ENCODE data around the gene KIF5A. TPM values are rescaled to one million over a fixed set of nuclear protein-coding genes. Genes with fewer than 3 reads are reported as not detected.
"Not testable (repeated sequence)": the region's sequence is repeated elsewhere in the genome, so short reads cannot be mapped to it uniquely, and the experiment has no call there.

Gene KIF5A
- polyA plus RNA-seq, 3 donors: 0.01 TPM; not detected in 2

DNA sequence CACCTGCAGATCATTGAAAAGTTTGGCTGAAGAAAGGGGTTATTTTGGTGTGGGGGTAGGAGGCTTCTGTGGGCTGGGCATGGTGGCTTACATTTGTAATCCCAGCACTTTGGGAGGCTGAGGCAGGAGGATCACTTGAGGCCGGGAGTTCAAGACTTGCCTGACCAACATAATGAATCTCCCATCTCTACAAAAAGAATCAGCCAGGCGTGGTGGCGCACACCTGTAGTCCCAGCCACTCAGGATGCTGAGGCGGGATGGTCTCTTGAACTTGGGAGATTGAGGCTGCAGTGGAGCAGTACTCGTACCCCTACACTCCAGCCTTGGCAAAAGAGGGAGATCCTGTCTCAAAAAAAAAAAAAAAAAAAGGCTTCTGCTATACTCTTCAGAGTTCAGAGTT lies 36.6 kb upstream of the KIF5A start:
- no peak for DNase-seq
- no CpG with 5 or more reads among the region's 5 CpGs for WGBS (ENCODE audit: insufficient coverage)
- TF ChIP-seq, protein P1, sequence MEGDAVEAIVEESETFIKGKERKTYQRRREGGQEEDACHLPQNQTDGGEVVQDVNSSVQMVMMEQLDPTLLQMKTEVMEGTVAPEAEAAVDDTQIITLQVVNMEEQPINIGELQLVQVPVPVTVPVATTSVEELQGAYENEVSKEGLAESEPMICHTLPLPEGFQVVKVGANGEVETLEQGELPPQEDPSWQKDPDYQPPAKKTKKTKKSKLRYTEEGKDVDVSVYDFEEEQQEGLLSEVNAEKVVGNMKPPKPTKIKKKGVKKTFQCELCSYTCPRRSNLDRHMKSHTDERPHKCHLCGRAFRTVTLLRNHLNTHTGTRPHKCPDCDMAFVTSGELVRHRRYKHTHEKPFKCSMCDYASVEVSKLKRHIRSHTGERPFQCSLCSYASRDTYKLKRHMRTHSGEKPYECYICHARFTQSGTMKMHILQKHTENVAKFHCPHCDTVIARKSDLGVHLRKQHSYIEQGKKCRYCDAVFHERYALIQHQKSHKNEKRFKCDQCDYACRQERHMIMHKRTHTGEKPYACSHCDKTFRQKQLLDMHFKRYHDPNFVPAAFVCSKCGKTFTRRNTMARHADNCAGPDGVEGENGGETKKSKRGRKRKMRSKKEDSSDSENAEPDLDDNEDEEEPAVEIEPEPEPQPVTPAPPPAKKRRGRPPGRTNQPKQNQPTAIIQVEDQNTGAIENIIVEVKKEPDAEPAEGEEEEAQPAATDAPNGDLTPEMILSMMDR (IDR thresholded peaks at IDR 0.05): no peak
- Mint-ChIP-seq H3K4me3 (no peak overlapping the region), H3K9me3 (peaks cover 0 to 1% (median 0%) of the 10 kb centered on the region in 7 donors), H3K27ac (peak overlapping the region in 2 of 7 donors; percentile 11 to 73), H3K4me1 (peaks cover 7% of the 10 kb centered on the region), H3K36me3 (peaks cover 82 to 94% of the 10 kb centered on the region in 2 donors), H3K27me3 (ENCODE audit: low read depth in 3 of 3) (no peaks in the 10 kb centered on the region)
- Histone ChIP-seq H4K20me1 (ENCODE audit: insufficient read depth, low read length) (peaks cover 38% of the 10 kb centered on the region), H3K9ac (ENCODE audit: insufficient read depth, low read length, poor library complexity, severe bottlenecking) (no peak overlapping the region), H2AFZ (ENCODE audit: insufficient read depth, low read depth, low read length, poor library complexity, severe bottlenecking) (no peak overlapping the region), H3K27ac (ENCODE audit: low read depth in 1 of 2, low read length in 2 of 2) (no peak overlapping the region), H3K4me2 (replicated peaks; ENCODE audit: extremely low read depth, low read length, poor library complexity, severe bottlenecking) (no peak overlapping the region), H3K4me3 (replicated peaks in 1 of 3; ENCODE audit: low read depth in 2 of 3, low read length in 3 of 3) (no peak overlapping the region), H3K4me1 (ENCODE audit: control insufficient read depth in 1 of 2, insufficient read depth in 2 of 2, low read length in 2 of 2) (peaks cover 4% of the 10 kb centered on the region in 2 donors), H3K9me3 (replicated peaks in 1 of 2; ENCODE audit: control insufficient read depth in 1 of 2, insufficient read depth in 1 of 2, low read length in 2 of 2) (no peaks in the 10 kb centered on the region), H3K27me3 (ENCODE audit: control insufficient read depth in 2 of 2, insufficient read depth in 2 of 2, low read length in 2 of 2) (no peaks in the 10 kb centered on the region), H3K36me3 (replicated peaks in 1 of 2; ENCODE audit: control insufficient read depth in 1 of 2, insufficient read depth in 2 of 2, low read length in 2 of 2) (peaks cover 79 to 94% of the 10 kb centered on the region in 2 donors), H3K79me2 (ENCODE audit: insufficient read depth, low read length) (peaks cover 19% of the 10 kb centered on the region)
- intact Hi-C loops (cut with micrococcal nuclease): no loop called here

DNA sequence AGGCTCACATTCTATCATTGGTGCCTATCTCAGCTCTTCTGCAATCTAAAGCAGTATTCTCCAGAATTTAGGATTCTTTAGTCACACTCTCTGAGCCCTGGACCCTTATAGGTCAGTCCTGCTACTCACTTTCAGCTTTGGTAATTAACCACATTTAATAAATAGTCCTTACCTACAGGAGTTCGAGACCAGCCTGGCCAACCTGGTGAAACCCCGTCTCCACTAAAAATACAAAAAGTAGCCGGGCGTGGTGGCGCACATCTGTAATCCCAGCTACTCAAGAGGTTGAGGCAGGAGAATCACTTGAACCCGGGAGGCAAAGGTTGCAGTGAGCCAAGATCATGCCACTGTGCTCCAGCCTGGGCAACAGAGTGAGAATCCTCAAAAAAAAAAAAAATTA lies 36.2 kb upstream of the KIF5A start:
- Mint-ChIP-seq H3K27ac (peak overlapping the region in 1 of 7 donors; percentile 73), H3K4me1 (peaks cover 11% of the 10 kb centered on the region), H3K36me3 (peaks cover 81 to 90% of the 10 kb centered on the region in 2 donors)
- intact Hi-C loops (cut with micrococcal nuclease); H3K27me3 ChIP-seq (ENCODE audit: control insufficient read depth in 2 of 2, insufficient read depth in 2 of 2, low read length in 2 of 2); H3K9ac ChIP-seq (ENCODE audit: insufficient read depth, low read length, poor library complexity, severe bottlenecking); H3K9me3 Mint-ChIP-seq; H3K4me1 ChIP-seq (ENCODE audit: control insufficient read depth in 1 of 2, insufficient read depth in 2 of 2, low read length in 2 of 2); H3K9me3 ChIP-seq (replicated peaks in 1 of 2; ENCODE audit: control insufficient read depth in 1 of 2, insufficient read depth in 1 of 2, low read length in 2 of 2); H3K4me2 ChIP-seq (replicated peaks; ENCODE audit: extremely low read depth, low read length, poor library complexity, severe bottlenecking); H3K27me3 Mint-ChIP-seq (ENCODE audit: low read depth in 3 of 3); H3K27ac ChIP-seq (ENCODE audit: low read depth in 1 of 2, low read length in 2 of 2); DNase-seq; H2AFZ ChIP-seq (ENCODE audit: insufficient read depth, low read depth, low read length, poor library complexity, severe bottlenecking); H3K4me3 ChIP-seq (replicated peaks in 1 of 3; ENCODE audit: low read depth in 2 of 3, low read length in 3 of 3); H3K4me3 Mint-ChIP-seq: not testable (repeated sequence)
- Histone ChIP-seq H3K36me3 (replicated peaks in 1 of 2; ENCODE audit: control insufficient read depth in 1 of 2, insufficient read depth in 2 of 2, low read length in 2 of 2) (peaks cover 78 to 95% of the 10 kb centered on the region in 2 donors), H3K79me2 (ENCODE audit: insufficient read depth, low read length) (peaks cover 23% of the 10 kb centered on the region), H4K20me1 (ENCODE audit: insufficient read depth, low read length) (peaks cover 42% of the 10 kb centered on the region)
- 100% methylated on average over 1 of the region's 6 CpGs for WGBS (ENCODE audit: insufficient coverage)

DNA sequence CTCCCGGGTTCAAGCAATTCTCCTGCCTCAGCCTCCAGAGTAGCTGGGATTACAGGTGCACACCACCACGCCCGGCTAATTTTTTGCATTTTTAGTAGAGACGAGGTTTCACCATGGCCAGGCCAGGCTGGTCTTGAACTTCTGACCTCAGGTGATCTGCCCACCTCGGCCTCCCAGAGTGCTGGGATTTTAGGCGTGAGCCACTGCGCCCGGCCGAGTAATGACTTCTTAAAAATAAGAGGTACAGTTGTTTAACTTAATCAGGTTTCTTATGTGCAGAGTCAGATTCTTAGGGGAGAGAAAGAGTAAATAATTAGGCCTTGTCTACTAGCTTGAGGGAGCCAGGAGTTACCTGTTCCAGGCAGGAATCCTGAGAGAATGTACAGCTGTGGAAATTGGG lies 35.6 kb upstream of the KIF5A start:
- H3K27me3 ChIP-seq (ENCODE audit: control insufficient read depth in 2 of 2, insufficient read depth in 2 of 2, low read length in 2 of 2): not testable (repeated sequence)
- H3K27ac Mint-ChIP-seq: peak overlapping the region in 2 of 7 donors; percentile 37 to 46
- WGBS (ENCODE audit: insufficient coverage): 94% methylated on average over 4 of the region's 9 CpGs

More for the DNA sequence above, 35.6 kb upstream of the KIF5A start:
- H3K9me3 Mint-ChIP-seq; H3K9ac ChIP-seq (ENCODE audit: insufficient read depth, low read length, poor library complexity, severe bottlenecking); H3K27me3 Mint-ChIP-seq (ENCODE audit: low read depth in 3 of 3); H3K4me3 ChIP-seq (replicated peaks in 1 of 3; ENCODE audit: low read depth in 2 of 3, low read length in 3 of 3); H3K27ac ChIP-seq (ENCODE audit: low read depth in 1 of 2, low read length in 2 of 2); H2AFZ ChIP-seq (ENCODE audit: insufficient read depth, low read depth, low read length, poor library complexity, severe bottlenecking); H3K9me3 ChIP-seq (replicated peaks in 1 of 2; ENCODE audit: control insufficient read depth in 1 of 2, insufficient read depth in 1 of 2, low read length in 2 of 2); intact Hi-C loops (cut with micrococcal nuclease); H3K4me3 Mint-ChIP-seq; H3K4me2 ChIP-seq (replicated peaks; ENCODE audit: extremely low read depth, low read length, poor library complexity, severe bottlenecking); DNase-seq: not testable (repeated sequence)
- Mint-ChIP-seq H3K4me1 (peaks cover 17% of the 10 kb centered on the region), H3K36me3 (peaks cover 81 to 90% of the 10 kb centered on the region in 2 donors)
- peaks cover 29% of the 10 kb centered on the region for H3K79me2 ChIP-seq (ENCODE audit: insufficient read depth, low read length)
- peaks cover 48% of the 10 kb centered on the region for H4K20me1 ChIP-seq (ENCODE audit: insufficient read depth, low read length)
- H3K4me1 ChIP-seq (ENCODE audit: control insufficient read depth in 1 of 2, insufficient read depth in 2 of 2, low read length in 2 of 2): peaks cover 14% of the 10 kb centered on the region in 2 donors
- peaks cover 72 to 90% of the 10 kb centered on the region in 2 donors for H3K36me3 ChIP-seq (replicated peaks in 1 of 2; ENCODE audit: control insufficient read depth in 1 of 2, insufficient read depth in 2 of 2, low read length in 2 of 2)

Measured in CD14-positive monocyte (primary cell).